A673 (cell line): Measurements from ENCODE around the gene OSBPL3. TPM values are rescaled to one million over a fixed set of nuclear protein-coding genes. Genes with fewer than 3 reads are reported as not detected.

Experiments used
- BruUV-seq: library from RNA; stranded (reverse); fragments of 400-500 nt; replicated peaks from 2 replicates; lab custom pipeline; 2021; lab: Mats Ljungman, UMichigan
- CTCF ChIA-PET: fragments of 300-600 bp; sonication (Branson Sonifier 250); formaldehyde crosslinking; loops from one replicate; lab custom pipeline; 2022; ENCODE audit warnings: antibody characterized with exemption; lab: Charles Lee
- POLR2A ChIA-PET: fragments of 300-600 bp; sonication (Branson Sonifier 250); formaldehyde crosslinking; loops from one replicate; lab custom pipeline; 2022; ENCODE audit warnings: antibody characterized with exemption; ENCODE audit not compliant: low non-redundant PET; lab: Charles Lee
- DNase-seq: peaks from one replicate; pipeline ENCODE4 v3.0.0-alpha.2; 2015; ENCODE audit warnings: low spot score
- H3K27ac ChIP-seq: fragments of 200-600 bp; sonication (generic); 2 replicates; pipeline ENCODE4 v1.5.1; 2016; ENCODE audit warnings: mixed run types, low read depth, mild to moderate bottlenecking, mixed read lengths, antibody characterized with exemption, low read length; ENCODE audit not compliant: poor library complexity, severe bottlenecking
- H3K27me3 ChIP-seq: fragments of 200-600 bp; sonication (generic); replicated peaks from 2 replicates; pipeline ENCODE4 v1.6.1; 2017; ENCODE audit warnings: mixed run types, low read depth, mild to moderate bottlenecking, mixed read lengths, antibody characterized with exemption, low read length; ENCODE audit not compliant: insufficient read depth, poor library complexity
- H3K36me3 ChIP-seq: fragments of 200-600 bp; sonication (generic); 2 replicates; pipeline ENCODE4 v1.6.1; 2016; ENCODE audit warnings: mixed run types, mild to moderate bottlenecking, mixed read lengths, antibody characterized with exemption, low read length; ENCODE audit not compliant: insufficient read depth, poor library complexity, severe bottlenecking
- H3K4me1 ChIP-seq: fragments of 200-600 bp; sonication (generic); 2 replicates; pipeline ENCODE4 v1.6.1; 2017; ENCODE audit warnings: mixed run types, mild to moderate bottlenecking, mixed read lengths, antibody characterized with exemption, low read length; ENCODE audit not compliant: insufficient read depth, poor library complexity, severe bottlenecking
- H3K4me3 ChIP-seq: fragments of 200-600 bp; sonication (generic); 2 replicates; pipeline ENCODE4 v1.5.1; 2016; ENCODE audit warnings: low read depth, mixed run types, mild to moderate bottlenecking, mixed read lengths, low read length; ENCODE audit not compliant: poor library complexity, severe bottlenecking
- H3K9me3 ChIP-seq: fragments of 200-600 bp; sonication (generic); 2 replicates; pipeline ENCODE4 v1.6.1; 2016; ENCODE audit warnings: mixed run types, low read depth, mild to moderate bottlenecking, mixed read lengths, antibody characterized with exemption, low read length; ENCODE audit not compliant: poor library complexity, severe bottlenecking
- CTCF ChIP-seq: fragments of 300-800, 200-600 bp; sonication (generic); conservative IDR thresholded peaks from 2 replicates; pipeline ENCODE4 v1.5.1; 2017; ENCODE audit warnings: low read depth, mild to moderate bottlenecking, antibody characterized with exemption, low read length, moderate library complexity, mixed read lengths
- EZH2 ChIP-seq: fragments of 200-600 bp; sonication (generic); IDR thresholded peaks from 2 replicates; pipeline ENCODE4 v1.6.1; 2017; ENCODE audit warnings: borderline replicate concordance, low read depth, mild to moderate bottlenecking, mixed read lengths, antibody characterized with exemption, low read length; ENCODE audit not compliant: poor library complexity, severe bottlenecking
- intact Hi-C: fragments of 100-400 bp; cut with micrococcal nuclease; formaldehyde crosslinking; loops from one replicate; pipeline ENCODE4 v1.10.0; 2022; ENCODE audit not compliant: unreplicated experiment
- total RNA-seq: library from RNA; stranded (reverse); gene quantifications from 2 replicates; pipeline ENCODE4 v1.2.3, GENCODE V29; 2021

Gene OSBPL3
- total RNA-seq, 1 experiment from 2014 or later = 21.4 TPM

DNA sequence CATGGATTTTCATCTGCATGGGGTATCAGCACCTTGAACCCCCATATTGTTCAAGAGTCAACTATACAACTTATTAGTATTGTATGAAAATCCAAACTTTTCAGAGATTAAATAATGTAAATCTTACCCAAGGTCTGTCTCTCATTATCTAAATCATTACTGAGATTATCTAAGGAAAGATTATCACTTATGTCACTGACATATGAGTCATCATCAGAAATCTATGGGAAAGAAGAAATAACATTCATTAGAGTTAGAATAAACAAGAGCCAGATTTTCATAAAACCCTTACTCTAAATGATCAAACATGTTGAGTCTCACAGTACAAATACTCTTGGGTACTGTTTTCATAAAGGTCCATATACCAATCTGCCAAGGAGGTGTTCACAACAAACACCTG lies 139.4 kb downstream of the OSBPL3 start:
- Histone ChIP-seq H3K9me3 (no peaks in the 10 kb centered on the region), H3K36me3 (no peaks in the 10 kb centered on the region), H3K4me3 (no peak overlapping the region), H3K27me3 (no peaks in the 10 kb centered on the region), H3K27ac (no peak overlapping the region), H3K4me1 (peaks cover 4% of the 10 kb centered on the region)
- intact Hi-C loops = no loop called here
- POLR2A ChIA-PET = no interaction called here
- DNase-seq = no peak
- no TSS peak for BruUV-seq
- CTCF ChIA-PET = no interaction called here
- no peak for TF ChIP-seq EZH2
- TF ChIP-seq CTCF = no peak

GRCh38 chr7:24836084-24836483 lies 143.9 kb downstream of the OSBPL3 start:
- no peaks in the 10 kb centered on the region for H3K9me3 ChIP-seq
- no peak overlapping the region for H3K4me3 ChIP-seq
- intact Hi-C loops = no loop called here
- no peaks in the 10 kb centered on the region for H3K36me3 ChIP-seq
- no peak for TF ChIP-seq CTCF
- TF ChIP-seq EZH2 = no peak
- H3K27ac ChIP-seq = no peak overlapping the region
- no peaks in the 10 kb centered on the region for H3K4me1 ChIP-seq
- DNase-seq = no peak
- no peaks in the 10 kb centered on the region for H3K27me3 ChIP-seq
- BruUV-seq = no TSS peak
- CTCF ChIA-PET = no interaction called here
- POLR2A ChIA-PET = interaction anchor here (0.6 kb wide), 2 partner anchors 8 to 55 kb away, joined by 3 read pairs; no protein-coding TSS in a partner anchor

- H3K27ac ChIP-seq = no peak overlapping the region
- no peaks in the 10 kb centered on the region for H3K4me1 ChIP-seq
- H3K4me3 ChIP-seq = no peak overlapping the region
- BruUV-seq = no TSS peak
- TF ChIP-seq CTCF (no peak), EZH2 (no peak)
- ChIA-PET CTCF (no interaction called here), POLR2A (interaction anchor here (0.6 kb wide), 2 partner anchors 9 to 55 kb away, joined by 3 read pairs; no protein-coding TSS in a partner anchor)
- no peaks in the 10 kb centered on the region for H3K36me3 ChIP-seq
- H3K9me3 ChIP-seq = no peaks in the 10 kb centered on the region
- no peak for DNase-seq
- intact Hi-C loops = no loop called here
- H3K27me3 ChIP-seq = no peaks in the 10 kb centered on the region
Measured at GRCh38 chr7:24835643-24836042, 144.3 kb downstream of the OSBPL3 start.
